Stimulated activated CD8-positive, alpha-beta memory T cell treated with anti-CD3 and anti-CD28 coated beads, Interleukin-7, amount 100 ng/mL, for 48 hours (primary cell): Measurements from ENCODE around the gene NPAS4.
"Not testable (repeated sequence)": the region's sequence is repeated elsewhere in the genome, so short reads cannot be mapped to it uniquely, and the experiment has no call there.

Experiments used
- DNase-seq, 2 donors: peaks; one replicate each; pipeline ENCODE4 v3.0.0-alpha.2; 2020; ENCODE audit warnings: low read depth in 1 of 2; ENCODE audit errors: extremely low read depth in 1 of 2

Gene NPAS4

GRCh38 chr11:66420671-66421476 lies at the start of gene NPAS4:
Gene NPAS4 (plus strand): TSS chr11:66421035. CDS start chr11:66421180, 145 bp downstream.
- no peak for DNase-seq

- DNase-seq: peak; percentile 71 to 76
Measured at GRCh38 chr11:66371627-66372415, 49.0 kb upstream of the NPAS4 start, which contains the start of gene SLC29A2. Gene SLC29A2 (minus strand): TSS chr11:66371760. CDS start chr11:66371591, 169 bp downstream.

GRCh38 chr11:66373265-66373664 lies 47.6 kb upstream of the NPAS4 start:
- DNase-seq: no peak

- not testable (repeated sequence) for DNase-seq
Measured at GRCh38 chr11:66373690-66374287, 47.0 kb upstream of the NPAS4 start.

GRCh38 chr11:66380264-66380663 lies 40.6 kb upstream of the NPAS4 start:
- DNase-seq: not testable (repeated sequence)

GRCh38 chr11:66384316-66384715 lies 36.5 kb upstream of the NPAS4 start:
- DNase-seq: not testable (repeated sequence)

- peak; percentile 45 to 73 for DNase-seq
Measured at GRCh38 chr11:66386171-66387069, 34.4 kb upstream of the NPAS4 start.

- peak; percentile 25 to 64 for DNase-seq
Measured at GRCh38 chr11:66388780-66389386, 32.0 kb upstream of the NPAS4 start.

GRCh38 chr11:66391322-66391721 lies 29.5 kb upstream of the NPAS4 start:
- no peak for DNase-seq

GRCh38 chr11:66393954-66394353 lies 26.9 kb upstream of the NPAS4 start:
- DNase-seq: no peak

- no peak for DNase-seq
Measured at GRCh38 chr11:66407651-66408050, 13.2 kb upstream of the NPAS4 start.

GRCh38 chr11:66408488-66409214 lies 12.2 kb upstream of the NPAS4 start:
- DNase-seq: peak; percentile 77 to 81

- no peak for DNase-seq
Measured at GRCh38 chr11:66409226-66409625, 11.6 kb upstream of the NPAS4 start.

GRCh38 chr11:66410191-66410590 lies 10.6 kb upstream of the NPAS4 start:
- no peak for DNase-seq

- no peak for DNase-seq
Measured at GRCh38 chr11:66411323-66411722, 9.5 kb upstream of the NPAS4 start.

GRCh38 chr11:66412110-66412509 lies 8.7 kb upstream of the NPAS4 start:
- DNase-seq: no peak

GRCh38 chr11:66413167-66413566 lies 7.7 kb upstream of the NPAS4 start:
- no peak for DNase-seq

- no peak for DNase-seq
Measured at GRCh38 chr11:66414120-66414934, 6.5 kb upstream of the NPAS4 start.
